CD4-positive, alpha-beta T cell treated with Interferon alpha-2 for 1 hour (primary cell): ENCODE data around the gene FMO2.

Experiments used
- DNase-seq, 2 donors: peaks; one replicate each; pipeline ENCODE4 v3.0.0-alpha.2; 2020 to 2022

FMO2 gene

DNA sequence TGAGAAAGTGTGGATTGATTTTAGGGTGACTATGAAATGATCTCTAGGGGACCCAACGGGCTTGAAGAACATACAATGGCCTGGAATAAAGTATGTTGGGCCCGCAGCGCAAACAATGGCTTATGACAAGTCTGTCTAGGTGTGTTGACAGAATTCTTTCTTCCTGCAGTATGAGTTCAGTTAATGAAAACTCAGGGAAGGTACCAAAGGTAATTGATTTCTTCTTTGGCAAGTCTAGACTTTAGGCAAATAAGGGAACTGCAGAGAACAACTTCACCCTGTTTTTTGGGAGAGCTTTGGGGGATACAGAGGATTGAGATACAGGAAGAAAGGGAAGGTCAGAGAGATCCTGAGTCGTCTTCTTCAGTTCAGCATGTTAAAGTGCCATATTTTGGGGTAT is 7.8 kb upstream of the FMO2 start:
- no peak for DNase-seq

DNA sequence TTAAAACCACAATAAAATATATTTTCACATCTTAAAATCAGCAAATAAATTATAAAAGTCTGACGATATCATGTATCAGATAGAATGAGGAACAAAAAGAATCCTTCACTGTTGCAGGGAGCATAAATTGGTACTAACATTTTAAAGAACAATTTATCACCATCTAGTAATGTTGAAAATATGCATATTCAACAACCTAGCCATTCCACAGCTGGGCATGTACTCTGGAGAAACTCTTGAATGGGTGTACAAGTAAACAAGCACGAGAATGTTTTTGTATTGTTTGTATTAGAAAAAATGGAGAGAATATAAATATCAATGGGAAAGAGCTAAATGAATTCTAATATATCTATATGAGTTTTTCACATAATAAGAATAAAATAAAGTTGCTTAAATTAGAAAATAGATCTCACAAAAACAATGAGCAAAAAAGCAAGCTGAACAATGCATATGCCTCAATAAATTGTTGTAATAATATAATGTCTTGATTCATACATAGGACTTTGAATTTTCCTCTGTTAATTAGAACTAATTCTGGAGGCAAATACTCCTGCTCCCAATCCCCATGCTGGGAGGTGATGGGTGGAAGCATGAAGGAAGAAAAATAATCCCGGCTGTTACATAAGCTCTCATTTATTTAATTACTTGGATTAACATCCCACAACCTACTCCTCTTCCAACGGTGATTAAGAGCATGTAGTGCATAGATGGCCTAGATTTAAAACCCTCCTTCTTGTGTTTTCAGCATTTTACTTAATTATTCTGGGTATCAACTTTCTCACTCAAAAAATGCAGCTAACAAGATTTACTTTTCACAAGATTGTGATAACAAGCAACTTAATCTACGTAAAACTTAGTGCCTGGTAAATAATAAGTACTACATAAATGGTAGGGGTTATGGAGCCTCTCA is 5.5 kb upstream of the FMO2 start:
- no peak for DNase-seq

DNA sequence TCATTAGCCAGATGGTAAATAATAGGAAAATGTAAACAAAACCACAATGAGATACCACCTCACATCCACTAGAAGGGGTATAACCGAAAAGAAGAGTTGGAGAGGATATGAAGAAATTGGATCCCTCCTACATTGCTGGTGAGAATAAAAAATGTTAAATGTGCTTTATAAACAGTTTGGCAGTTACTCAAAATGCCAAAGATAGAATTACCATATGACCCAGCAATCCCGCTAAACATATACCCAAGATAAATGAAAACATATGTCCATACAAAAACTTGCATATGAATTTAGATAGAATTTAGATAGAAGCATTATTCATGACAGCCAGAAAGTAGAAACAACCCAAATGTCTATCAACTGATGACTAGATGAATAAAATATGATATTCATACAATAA is 4.4 kb upstream of the FMO2 start:
- no peak for DNase-seq

DNA sequence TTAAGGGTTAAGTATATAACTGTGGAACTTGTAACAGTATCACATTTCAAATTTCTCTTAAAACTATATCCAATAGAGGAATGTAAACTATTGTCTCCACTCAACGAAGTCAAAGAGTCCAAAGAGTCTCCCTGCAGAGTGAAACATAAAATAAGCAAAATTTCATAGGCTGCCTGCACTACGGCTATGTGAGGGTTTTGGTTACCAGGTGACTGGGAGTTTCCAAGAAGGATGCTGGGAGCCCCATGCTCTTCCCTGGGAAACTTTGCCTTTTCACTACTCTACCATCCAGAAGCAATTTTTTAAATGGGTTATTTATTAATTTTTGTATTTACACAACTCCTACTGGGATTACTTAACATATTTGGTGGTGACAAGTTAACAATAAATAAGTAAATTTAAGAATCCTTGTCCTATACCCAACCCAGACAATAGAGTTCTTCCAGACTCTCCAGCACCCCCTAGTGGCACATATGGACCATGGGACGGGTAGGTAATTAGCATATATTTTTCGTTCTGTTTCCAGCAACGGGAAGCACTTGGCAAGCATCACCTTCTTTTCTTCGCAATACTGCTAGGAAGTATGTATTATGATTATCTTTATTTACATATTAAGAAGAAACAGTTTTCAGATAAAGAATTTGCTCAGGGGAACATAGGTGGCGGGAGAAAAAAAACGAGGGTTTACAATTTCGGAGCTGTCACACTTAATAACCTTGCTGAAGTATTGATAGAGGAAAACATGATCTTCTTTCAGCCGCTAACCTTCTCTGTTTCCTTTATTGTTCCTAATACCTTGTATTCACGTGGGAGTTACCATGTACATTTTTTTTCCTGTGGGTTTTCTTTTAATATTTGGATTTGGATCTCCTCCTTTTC is 3.5 kb downstream of the FMO2 start:
- DNase-seq = peak; percentile 14 to 41

DNA sequence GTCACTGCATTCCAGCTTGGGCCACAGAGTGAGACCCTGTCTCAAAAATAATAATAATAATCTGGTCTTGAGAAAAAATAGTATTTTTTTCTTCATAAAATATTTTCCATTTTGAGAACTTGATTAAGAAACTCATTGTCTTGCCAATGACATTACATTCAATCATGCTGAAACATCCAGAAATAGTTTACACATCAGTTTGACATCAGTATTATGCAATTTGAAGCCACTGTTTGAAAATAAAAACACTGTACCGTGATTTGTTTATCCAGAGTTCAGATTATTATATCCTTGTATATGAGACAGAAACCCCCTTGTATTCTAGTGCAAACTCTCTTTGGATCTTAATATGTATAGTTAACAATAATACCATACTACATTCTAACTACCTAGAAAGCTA is 6.9 kb downstream of the FMO2 start:
- DNase-seq = no peak

DNA sequence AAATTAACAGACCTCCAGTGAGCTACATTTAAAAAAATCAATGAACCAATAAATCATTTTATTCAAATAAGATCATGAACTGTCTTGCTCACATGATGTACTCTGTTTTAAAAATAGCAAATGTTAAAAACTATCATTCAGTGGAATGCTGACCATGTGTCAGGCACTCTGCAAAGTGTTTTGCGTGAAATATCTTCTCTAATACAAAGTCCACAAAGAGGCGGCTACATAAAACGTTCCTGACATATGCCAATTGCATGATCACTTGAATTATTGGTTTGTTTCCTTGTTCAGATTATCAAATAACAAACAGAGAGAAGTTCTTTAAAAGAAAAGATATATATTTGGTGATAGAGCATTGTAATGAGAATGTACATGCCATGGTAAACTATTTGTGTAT is 10.7 kb downstream of the FMO2 start:
- no peak for DNase-seq

DNA sequence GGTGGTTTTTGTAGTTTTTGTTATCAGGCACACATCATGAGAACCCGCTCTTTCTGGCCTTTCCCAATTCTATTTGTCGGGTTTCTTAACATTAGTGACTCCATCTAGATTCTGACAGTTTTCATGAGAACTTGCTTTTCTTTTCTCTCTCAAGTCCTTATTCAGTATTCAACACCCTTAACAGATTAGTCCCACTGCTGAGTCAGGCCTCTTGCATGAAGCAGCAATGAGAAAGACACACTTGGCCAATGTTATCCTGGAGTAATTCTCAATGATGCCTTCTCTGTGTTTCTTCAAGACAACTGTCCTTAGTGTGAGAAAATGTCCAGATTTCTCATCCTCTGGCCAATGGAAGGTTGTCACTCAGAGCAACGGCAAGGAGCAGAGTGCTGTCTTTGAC is 11.3 kb downstream of the FMO2 start:
- DNase-seq = no peak

DNA sequence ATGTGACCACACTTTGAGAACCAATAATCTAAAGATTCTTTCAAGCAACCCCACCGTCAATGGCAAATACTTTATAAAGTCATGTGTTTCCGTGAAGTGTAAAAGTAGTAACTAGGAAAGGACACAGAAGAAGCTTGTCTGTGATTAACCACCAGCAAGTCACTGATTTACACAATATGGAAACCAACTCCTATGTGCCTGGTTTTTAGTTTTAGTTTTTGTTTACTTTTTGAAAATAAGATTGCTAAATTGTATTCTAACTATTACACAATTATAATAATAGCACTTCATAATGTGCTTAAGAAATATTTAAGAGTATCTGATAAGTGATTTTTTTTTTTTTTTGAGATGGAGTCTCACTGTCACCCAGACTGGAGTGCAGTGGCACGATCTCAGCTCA is 13.0 kb downstream of the FMO2 start:
- no peak for DNase-seq

DNA sequence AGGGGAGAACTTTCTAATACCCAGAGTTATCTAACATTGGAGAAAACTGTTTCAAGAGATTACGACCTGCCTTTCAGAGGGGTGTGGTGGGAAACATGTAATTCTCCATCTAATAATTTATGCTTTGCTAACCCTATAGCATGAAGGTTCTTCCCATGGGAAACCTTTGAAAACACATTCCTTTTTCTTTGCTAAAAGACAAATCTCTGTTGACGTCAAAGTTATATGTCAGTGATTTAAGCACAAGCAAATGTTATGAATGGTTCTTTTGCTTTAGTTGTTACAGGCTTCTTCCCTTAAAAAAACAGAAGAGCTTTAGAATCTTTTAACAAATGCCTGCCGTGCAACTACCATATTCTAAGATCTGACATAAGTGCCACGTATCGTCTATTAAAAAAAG is 19.2 kb downstream of the FMO2 start:
- DNase-seq = no peak

DNA sequence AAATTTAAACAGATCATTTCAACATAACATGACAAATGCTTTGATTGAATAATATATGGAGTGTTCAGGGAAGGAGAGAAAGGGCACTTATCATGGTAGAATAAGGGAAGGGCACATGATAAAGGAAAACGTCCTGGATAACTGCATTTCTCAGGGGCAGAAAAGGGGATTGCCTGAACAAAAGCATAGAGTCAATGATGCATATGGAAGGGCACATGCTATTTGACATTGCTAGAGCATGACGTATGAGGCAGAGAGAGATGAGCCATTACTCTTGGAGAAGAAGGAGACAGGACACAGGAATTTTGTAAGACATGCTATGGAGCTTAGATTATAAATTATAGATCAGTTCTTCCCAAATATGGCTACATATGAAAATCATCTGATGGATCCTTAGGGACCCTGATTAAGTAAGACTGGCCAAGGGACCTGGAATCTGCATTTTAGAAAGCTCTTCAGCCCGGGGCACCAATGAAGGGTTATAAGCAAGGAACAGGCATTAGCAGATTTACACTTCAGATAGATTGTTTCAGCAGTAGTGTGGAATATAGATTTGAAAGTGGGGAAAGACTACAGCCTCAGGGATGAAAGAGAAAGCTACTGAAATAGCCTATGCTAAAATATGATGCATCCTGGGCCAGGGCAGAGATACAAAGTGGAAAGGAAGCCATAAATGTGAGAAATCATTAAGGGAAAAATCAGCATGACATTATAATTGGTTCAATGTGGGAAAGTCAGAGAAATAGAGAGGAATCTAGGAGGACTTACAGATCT is 21.3 kb downstream of the FMO2 start:
- DNase-seq = no peak

DNA sequence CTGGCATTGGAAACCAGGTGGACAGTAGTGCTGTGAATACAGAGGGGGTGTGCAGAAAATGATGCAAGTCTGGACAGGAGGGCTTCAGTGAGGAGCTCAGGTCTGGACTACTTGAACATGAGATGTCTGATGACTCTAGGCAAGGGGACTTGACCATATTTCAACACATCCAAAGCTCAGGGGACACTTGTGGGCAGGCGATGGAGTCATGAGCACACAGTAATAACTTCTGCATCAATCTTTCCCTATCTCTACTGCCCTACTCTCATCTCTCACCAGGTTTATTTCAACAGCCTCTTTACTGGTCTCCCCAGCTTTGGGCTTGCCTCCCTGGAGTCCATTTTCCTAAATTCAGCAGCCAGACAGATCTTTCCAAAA is 21.9 kb downstream of the FMO2 start:
- no peak for DNase-seq

DNA sequence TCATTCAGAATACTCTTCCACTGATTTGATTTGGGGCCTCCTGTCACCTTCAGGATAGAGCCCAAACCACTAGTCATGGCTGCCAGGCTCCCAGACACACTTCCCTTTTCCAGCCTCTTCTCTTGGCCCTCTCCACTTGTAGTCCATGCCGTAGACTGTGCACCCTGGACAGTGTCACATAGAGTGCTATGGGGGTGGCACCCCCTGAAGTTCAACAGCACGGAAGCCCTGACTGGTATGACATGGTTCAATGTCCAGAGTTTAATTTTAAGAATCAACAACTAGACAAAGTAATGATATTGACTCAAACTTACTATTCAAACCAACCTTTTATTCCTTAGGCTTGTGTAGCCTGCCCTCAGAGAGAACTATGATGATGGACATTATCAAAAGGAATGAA is 22.3 kb downstream of the FMO2 start:
- no peak for DNase-seq

DNA sequence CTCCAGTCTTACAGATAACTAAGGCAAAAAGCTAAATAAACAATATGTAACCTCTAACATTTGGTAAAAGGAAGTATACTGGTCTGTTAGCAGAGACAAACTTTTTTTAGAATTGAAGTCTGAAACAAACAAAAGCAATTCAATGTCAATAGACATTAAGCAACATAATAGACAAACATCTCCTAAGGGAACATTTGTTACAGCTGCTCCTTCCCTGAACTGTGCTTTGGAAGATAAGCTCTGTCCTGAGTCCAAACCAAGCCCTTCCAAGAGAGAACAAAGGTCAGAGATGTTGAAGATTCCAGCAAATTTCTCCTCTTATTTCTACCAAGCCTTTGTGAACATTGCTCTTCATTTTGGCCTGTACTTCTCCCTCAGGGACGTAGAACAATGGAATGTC is 25.3 kb downstream of the FMO2 start:
- DNase-seq = no peak

DNA sequence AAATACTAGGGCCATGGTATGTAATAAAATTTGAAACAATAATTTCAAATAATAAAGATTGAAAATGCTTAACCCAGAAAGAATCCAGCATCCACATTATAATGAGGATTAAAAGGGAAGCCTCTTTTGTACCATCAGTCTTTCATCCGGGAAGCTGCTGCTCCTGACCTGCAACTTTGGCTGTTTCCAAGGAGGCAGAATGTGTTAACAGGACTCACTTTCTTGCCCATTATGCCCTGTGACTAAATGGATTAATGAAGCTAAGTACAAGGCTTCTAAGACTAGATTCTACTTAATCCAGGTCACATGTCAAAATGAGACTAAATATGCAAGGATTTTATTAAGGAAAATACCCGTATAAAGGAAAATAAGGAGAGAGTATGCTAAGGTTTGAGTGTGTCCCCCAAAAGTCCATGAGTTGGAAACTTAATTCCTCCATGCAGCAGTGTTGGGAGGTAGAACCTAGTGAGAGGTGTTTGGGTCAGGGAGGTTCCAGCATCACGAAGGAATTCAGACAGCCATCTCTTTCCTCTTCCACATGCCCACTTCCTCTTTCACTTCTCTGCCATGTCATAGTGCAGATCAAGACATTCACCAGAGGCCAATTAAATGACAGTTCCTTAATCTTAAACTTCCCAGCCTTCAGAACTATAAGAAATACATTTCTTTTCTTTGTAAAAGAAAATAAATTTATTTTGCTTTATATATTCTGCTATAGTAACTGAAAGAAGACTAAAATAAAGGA is 27.7 kb downstream of the FMO2 start:
- peak in 1 of 2 donors; percentile 9 for DNase-seq

DNA sequence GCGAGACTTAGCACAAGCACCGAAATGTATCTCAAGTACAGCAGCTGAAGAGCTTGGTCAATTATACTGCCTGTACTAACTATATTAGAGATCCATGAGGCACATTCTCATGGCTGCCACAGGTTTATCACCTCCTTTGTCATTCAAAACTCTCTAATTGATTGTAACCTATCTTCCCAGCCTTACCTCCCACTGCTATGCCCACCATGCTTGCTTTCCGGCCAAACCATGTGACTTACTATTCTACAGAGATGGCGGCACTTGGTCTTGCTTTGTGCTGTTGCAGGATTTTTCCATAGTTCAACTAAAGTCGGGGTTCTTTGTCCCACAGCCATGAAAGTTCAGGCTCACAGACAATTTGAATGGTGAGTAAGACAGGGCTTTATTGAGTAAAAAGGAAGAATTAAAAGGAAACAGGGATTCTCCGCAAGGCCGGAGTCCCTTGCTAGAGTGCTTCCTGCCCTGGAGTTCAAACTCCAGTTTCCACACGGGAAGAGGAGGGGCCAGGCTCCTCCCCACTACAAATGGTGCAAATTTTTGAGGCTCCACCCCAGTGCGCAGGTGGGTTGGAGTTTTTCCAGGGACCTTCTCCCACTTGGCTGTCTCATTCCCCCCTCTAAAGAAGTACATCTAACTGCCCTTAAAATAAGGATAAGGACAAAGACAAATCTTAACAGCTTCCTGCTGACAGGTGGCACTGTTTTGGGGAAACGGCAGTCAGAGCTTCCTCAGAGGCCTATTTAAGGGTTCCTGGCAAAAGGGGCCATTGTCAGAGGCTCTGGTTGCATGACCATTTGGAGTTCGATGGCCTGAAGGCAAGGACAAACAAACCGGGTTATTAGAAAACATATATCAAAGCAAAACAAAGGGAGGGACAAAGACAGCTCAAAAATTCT is 28.7 kb downstream of the FMO2 start:
- DNase-seq = no peak

DNA sequence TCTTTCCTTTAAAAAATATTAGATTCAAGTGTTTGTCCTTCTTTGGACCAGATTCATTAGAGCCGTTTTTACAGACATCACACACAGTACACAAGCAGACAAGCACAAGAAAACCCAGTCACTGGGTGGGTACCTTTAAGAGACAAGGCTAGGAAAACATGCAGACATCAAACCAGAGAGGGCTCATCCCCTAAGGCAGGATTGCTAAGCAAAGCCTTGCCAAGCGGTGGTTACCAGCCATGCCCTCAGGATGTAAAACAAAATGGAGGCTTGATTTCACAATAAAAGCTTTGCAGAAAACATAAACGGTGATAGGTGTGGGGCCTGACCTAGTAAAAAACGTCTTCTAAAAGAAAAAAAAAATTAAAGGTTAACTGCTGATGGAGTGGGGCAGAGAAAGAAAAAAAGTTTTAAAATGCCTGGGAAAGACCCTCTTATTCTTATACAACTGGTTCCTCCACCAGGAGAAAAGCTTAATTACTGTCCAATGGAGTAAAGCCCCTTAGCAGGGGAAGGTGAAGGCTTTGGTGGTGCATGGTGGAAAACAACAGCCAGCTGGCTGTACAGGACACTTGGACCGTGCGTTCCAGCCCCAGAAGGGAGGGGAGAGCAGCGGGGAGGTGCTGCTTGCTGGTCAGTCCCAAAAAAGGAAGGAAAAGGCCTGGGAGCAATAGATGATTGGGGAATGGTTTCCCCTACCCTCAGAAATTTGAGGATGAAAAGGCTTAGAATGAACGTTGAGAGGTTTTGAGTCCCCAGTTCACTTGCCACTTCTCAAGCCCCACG is 32.8 kb downstream of the FMO2 start:
- DNase-seq = no peak

DNA sequence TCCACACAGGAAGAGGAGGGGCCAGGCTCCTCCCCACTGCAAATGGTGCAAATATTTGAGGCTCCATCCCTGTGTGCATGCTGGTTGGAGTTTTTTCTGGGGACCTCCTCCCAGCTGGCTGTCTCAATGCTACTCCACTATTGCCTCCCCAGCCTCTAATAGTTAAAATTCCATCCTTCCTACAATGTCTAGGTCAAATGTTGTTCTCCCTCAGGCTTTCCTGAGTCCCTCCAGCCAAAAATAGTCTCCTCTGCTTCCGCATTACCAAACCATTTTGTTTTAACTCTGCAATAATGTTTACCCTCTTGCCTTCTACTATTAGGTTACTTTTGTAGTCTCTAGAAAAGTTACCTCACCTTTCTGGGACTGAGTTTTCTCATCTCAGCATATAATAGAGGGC is 33.6 kb downstream of the FMO2 start:
- no peak for DNase-seq

DNA sequence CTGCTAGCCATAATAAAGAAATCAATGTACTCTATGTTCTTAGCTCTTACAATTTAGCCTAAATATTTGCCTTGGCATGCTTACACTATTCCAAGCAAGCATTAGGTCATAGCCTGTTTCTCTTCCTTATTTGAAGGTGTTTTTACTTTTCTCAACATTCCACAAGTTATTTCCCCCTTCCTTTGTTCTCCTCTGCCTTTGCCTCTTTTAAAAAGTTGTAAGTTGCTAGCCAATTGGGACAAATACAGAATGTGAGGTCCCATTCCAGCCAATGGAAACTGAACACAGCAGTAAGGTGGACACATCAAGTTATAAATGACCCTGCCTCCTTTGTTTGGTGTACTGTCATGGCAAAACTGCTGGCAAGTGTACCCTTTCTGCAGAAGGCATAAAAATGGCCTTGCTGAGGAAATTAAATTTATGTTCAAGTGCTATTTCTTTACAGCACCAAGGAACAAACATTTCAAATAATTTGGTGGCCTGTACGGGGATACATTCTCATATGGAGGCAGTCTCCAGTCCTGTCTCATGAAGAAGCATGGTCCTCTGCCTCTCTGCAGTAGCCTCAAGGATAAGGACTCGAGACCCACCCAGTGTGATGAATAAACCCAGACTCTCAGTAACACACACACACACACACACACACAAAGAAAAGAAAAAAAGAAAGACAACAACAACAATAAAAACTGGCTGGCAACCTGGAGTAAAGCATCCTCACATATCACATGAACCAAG is 34.4 kb downstream of the FMO2 start:
- DNase-seq = no peak

DNA sequence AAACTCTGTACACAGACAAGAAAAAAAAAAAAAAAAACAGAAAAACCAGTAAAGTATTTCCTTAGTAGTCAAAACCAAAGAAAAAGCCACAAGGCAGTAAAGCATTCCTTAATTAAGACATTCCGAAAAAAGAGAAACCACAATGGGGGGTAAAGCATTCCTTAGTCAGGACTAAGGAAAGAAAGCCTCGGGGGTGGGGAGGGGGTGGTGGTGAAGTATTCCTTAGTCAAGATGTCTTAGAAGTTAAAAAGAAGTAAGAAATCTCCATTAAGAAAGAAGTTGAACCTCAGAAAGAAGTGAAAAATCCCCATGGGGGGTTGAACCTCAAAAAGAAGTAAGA is 35.0 kb downstream of the FMO2 start:
- DNase-seq = no peak

DNA sequence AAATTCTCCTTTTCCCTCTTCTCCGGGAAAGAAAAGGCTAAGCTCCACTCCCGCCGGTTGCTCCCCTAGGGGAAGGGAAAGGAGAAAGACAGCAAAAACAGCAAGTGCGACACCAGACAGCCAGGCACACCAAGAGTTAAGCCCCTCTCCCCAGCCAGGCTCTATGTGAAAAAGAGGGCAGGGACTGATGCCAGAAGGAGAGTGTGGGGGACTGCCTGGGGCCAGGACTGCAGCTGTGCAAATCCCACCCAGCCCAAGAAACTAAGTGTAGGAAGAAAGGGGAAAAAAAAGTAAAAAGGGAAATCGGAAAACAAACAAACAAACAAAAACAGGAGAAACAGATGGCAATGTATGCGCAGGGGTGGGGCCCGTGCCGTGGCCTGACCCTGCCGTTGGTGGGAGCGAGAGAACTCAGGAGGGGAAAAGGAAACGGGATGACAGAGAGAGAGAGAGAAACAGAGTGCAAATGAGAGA is 35.5 kb downstream of the FMO2 start:
- no peak for DNase-seq
